Kidney (tissue), 14 donors: ENCODE data around the gene GTPBP6. TPM values are rescaled to one million over a fixed set of nuclear protein-coding genes. Genes with fewer than 3 reads are reported as not detected.

Experiments used
- DNase-seq, 5 donors: peaks; one replicate each; pipeline ENCODE4 v3.0.0-alpha.2; 2013 to 2020
- FAIRE-seq: peaks from 2 replicates; lab custom pipeline; 2012; peaks lifted over from hg19 to GRCh38; lab: Jason Lieb, UNC
- H3K27ac ChIP-seq, 2 donors: one replicate each; pipeline ENCODE4 v1.7.0; 2013; ENCODE audit warnings: low read depth in 2 of 2, low read length in 2 of 2, inconsistent platforms in 1 of 2
- H3K27me3 ChIP-seq: one replicate; pipeline ENCODE4 v1.7.1; 2013; ENCODE audit warnings: low read length, inconsistent platforms; ENCODE audit not compliant: control insufficient read depth, insufficient read depth
- H3K36me3 ChIP-seq, 3 donors: one replicate each; pipeline versions ENCODE4 v1.7.0 to v1.7.1; 2013; ENCODE audit warnings: low read length in 3 of 3, control low read depth in 1 of 3, inconsistent platforms in 1 of 3; ENCODE audit not compliant: insufficient read depth in 3 of 3, control insufficient read depth in 2 of 3
- H3K4me1 ChIP-seq, 3 donors: one replicate each; pipeline versions ENCODE4 v1.7.0 to v1.7.1; 2013; ENCODE audit warnings: low read length in 3 of 3, inconsistent platforms in 1 of 3, low read depth in 1 of 3; ENCODE audit not compliant: control insufficient read depth in 2 of 3, insufficient read depth in 2 of 3
- H3K4me3 ChIP-seq, 3 donors: one replicate each; pipeline versions ENCODE4 v1.7.0 to v1.8.1; 2013; ENCODE audit warnings: low read length in 3 of 3, control low read depth in 1 of 3, inconsistent platforms in 1 of 3
- H3K9ac ChIP-seq, 3 donors: one replicate each; pipeline versions ENCODE4 v1.7.0 to v1.7.1; 2013; ENCODE audit warnings: low read length in 3 of 3, control low read depth in 1 of 3, inconsistent platforms in 1 of 3
- H3K9me3 ChIP-seq, 3 donors: one replicate each; pipeline versions ENCODE4 v1.7.0 to v1.7.1; 2013; ENCODE audit warnings: low read length in 3 of 3, control low read depth in 1 of 3, inconsistent platforms in 1 of 3; ENCODE audit not compliant: control insufficient read depth in 2 of 3, insufficient read depth in 1 of 3
- CTCF ChIP-seq: IDR thresholded peaks from 3 replicates; pipeline ENCODE4 v1.5.1; 2012; ENCODE audit warnings: mild to moderate bottlenecking, moderate library complexity, borderline replicate concordance; ENCODE audit not compliant: insufficient read depth; ENCODE audit errors: extremely low read depth
- intact Hi-C: fragments of 100-400 bp; cut with DNase I; formaldehyde crosslinking; loops from one replicate; pipeline ENCODE4 v1.11.1; 2022
- polyA plus RNA-seq: library from polyadenylated mRNA; stranded (reverse); fragments of 350-450 nt; fragmentation: Illumina TruSeq; extraction: RNeasy Lipid Tissue Mini Kit (QIAGEN cat#74804); gene quantifications from one replicate; pipeline ENCODE4 v1.2.3, GENCODE V29; 2014; ENCODE audit warnings: low read depth, low replicate concordance; ENCODE audit not compliant: insufficient read depth
- total RNA-seq: library from RNA; stranded (reverse); fragmentation: NEBNext Ultra II Directional; extraction: Animal tissue kit (Norgen Biotek cat#: 25700); gene quantifications from one replicate; pipeline ENCODE4 v1.2.1, GENCODE V29; 2021
- donor health status: control.
- donor health status: control.
- donor health status: control.
- donor health status: control.
- donor health status: control.
- donor health status: DM: yes; HTN: yes; CAD: no.
- donor health status: Normal renal cell carcinoma (clear cell type).

GTPBP6 gene
- total and polyA plus RNA-seq, 2 donors from 2014 or later, result 50.1 to 61.9 TPM

- H3K9me3 ChIP-seq, result no peaks in the 10 kb centered on the region
- H3K27me3 ChIP-seq, result no peaks in the 10 kb centered on the region
- FAIRE-seq (no peak), DNase-seq (peak in 1 of 5 donors; percentile 15)
- no peak overlapping the region for H3K9ac ChIP-seq
- intact Hi-C loops, result no loop called here
- no peak overlapping the region for H3K27ac ChIP-seq
- peaks cover 6 to 27% (median 19%) of the 10 kb centered on the region in 3 donors for H3K36me3 ChIP-seq
- H3K4me3 ChIP-seq, result no peak overlapping the region
- H3K4me1 ChIP-seq, result no peaks in the 10 kb centered on the region
- TF ChIP-seq CTCF, result no peak
These were observed 5.0 kb downstream of the GTPBP6 start for GRCh38 chrX:313546-313945.

- Histone ChIP-seq H3K27ac (no peak overlapping the region), H3K36me3 (peaks cover 6 to 27% (median 19%) of the 10 kb centered on the region in 3 donors), H3K4me1 (no peaks in the 10 kb centered on the region), H3K4me3 (no peak overlapping the region), H3K9ac (no peak overlapping the region), H3K9me3 (no peaks in the 10 kb centered on the region), H3K27me3 (no peaks in the 10 kb centered on the region)
- peak in 1 of 5 donors; percentile 67 for DNase-seq
- no peak for FAIRE-seq
- intact Hi-C loops, result no loop called here
- no peak for TF ChIP-seq CTCF
These were observed 5.8 kb downstream of the GTPBP6 start for GRCh38 chrX:312621-313331.

GRCh38 chrX:311156-312129, 7.2 kb downstream of the GTPBP6 start:
- Histone ChIP-seq H3K4me1 (no peaks in the 10 kb centered on the region), H3K36me3 (peaks cover 10 to 31% (median 23%) of the 10 kb centered on the region in 3 donors), H3K9ac (no peak overlapping the region), H3K4me3 (no peak overlapping the region), H3K9me3 (no peaks in the 10 kb centered on the region), H3K27ac (no peak overlapping the region), H3K27me3 (no peaks in the 10 kb centered on the region)
- intact Hi-C loops, result no loop called here
- peak in 1 of 5 donors; percentile 68 for DNase-seq
- no peak for TF ChIP-seq CTCF
- FAIRE-seq, result no peak
